ENCODE data around the gene APOBEC3F.

DNA sequence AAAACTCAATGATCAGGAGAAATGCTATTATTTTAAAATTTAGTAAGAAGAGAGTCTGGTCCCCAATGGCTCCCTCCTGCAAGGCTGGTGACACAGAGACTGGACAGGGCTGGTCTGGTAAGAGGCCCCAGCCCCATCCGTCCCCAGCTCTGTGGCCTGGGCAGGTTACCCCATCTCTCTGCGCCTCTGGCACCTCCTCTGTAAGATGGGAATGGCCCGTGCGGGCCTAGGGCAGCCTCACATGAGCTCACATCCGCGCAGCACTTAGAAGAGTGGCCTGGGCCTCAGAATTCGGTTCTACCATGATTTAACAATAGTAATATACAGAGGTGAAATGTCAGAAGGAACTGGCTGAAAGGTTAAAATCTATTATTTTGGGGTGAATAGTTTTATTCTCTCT lies 1.2 kb downstream of the APOBEC3F start:
- no peak for TF ChIP-seq ZFP3 (CRISPR knock-in tag; IDR thresholded peaks at IDR 0.05)
- TF ChIP-seq ZNF8 (CRISPR knock-in tag; IDR thresholded peaks at IDR 0.05) = no peak
- TF ChIP-seq, protein P1, sequence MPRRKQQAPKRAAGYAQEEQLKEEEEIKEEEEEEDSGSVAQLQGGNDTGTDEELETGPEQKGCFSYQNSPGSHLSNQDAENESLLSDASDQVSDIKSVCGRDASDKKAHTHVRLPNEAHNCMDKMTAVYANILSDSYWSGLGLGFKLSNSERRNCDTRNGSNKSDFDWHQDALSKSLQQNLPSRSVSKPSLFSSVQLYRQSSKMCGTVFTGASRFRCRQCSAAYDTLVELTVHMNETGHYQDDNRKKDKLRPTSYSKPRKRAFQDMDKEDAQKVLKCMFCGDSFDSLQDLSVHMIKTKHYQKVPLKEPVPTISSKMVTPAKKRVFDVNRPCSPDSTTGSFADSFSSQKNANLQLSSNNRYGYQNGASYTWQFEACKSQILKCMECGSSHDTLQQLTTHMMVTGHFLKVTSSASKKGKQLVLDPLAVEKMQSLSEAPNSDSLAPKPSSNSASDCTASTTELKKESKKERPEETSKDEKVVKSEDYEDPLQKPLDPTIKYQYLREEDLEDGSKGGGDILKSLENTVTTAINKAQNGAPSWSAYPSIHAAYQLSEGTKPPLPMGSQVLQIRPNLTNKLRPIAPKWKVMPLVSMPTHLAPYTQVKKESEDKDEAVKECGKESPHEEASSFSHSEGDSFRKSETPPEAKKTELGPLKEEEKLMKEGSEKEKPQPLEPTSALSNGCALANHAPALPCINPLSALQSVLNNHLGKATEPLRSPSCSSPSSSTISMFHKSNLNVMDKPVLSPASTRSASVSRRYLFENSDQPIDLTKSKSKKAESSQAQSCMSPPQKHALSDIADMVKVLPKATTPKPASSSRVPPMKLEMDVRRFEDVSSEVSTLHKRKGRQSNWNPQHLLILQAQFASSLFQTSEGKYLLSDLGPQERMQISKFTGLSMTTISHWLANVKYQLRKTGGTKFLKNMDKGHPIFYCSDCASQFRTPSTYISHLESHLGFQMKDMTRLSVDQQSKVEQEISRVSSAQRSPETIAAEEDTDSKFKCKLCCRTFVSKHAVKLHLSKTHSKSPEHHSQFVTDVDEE (CRISPR knock-in tag; IDR thresholded peaks at IDR 0.05) = no peak
- TF ChIP-seq, protein P2, sequence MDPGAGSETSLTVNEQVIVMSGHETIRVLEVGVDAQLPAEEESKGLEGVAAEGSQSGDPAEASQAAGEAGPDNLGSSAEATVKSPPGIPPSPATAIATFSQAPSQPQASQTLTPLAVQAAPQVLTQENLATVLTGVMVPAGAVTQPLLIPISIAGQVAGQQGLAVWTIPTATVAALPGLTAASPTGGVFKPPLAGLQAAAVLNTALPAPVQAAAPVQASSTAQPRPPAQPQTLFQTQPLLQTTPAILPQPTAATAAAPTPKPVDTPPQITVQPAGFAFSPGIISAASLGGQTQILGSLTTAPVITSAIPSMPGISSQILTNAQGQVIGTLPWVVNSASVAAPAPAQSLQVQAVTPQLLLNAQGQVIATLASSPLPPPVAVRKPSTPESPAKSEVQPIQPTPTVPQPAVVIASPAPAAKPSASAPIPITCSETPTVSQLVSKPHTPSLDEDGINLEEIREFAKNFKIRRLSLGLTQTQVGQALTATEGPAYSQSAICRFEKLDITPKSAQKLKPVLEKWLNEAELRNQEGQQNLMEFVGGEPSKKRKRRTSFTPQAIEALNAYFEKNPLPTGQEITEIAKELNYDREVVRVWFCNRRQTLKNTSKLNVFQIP (CRISPR knock-in tag; IDR thresholded peaks at IDR 0.05; ENCODE audit: borderline replicate concordance, low read depth) = no peak
- TF ChIP-seq ZNF565 (CRISPR knock-in tag; conservative IDR thresholded peaks at IDR 0.05; ENCODE audit: low read depth) = no peak
- no peak for TF ChIP-seq BACH2 (CRISPR knock-in tag; IDR thresholded peaks at IDR 0.05; ENCODE audit: borderline replicate concordance)
- TF ChIP-seq, protein P3, sequence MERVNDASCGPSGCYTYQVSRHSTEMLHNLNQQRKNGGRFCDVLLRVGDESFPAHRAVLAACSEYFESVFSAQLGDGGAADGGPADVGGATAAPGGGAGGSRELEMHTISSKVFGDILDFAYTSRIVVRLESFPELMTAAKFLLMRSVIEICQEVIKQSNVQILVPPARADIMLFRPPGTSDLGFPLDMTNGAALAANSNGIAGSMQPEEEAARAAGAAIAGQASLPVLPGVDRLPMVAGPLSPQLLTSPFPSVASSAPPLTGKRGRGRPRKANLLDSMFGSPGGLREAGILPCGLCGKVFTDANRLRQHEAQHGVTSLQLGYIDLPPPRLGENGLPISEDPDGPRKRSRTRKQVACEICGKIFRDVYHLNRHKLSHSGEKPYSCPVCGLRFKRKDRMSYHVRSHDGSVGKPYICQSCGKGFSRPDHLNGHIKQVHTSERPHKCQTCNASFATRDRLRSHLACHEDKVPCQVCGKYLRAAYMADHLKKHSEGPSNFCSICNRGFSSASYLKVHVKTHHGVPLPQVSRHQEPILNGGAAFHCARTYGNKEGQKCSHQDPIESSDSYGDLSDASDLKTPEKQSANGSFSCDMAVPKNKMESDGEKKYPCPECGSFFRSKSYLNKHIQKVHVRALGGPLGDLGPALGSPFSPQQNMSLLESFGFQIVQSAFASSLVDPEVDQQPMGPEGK (CRISPR knock-in tag; IDR thresholded peaks at IDR 0.05; ENCODE audit: borderline replicate concordance) = no peak
- no peak for TF ChIP-seq RARB (CRISPR knock-in tag; IDR thresholded peaks at IDR 0.05)
- TF ChIP-seq ESRRG (CRISPR knock-in tag; IDR thresholded peaks at IDR 0.05) = no peak
- no peak for TF ChIP-seq ARNTL (CRISPR knock-in tag; IDR thresholded peaks at IDR 0.05; ENCODE audit: borderline replicate concordance, low read depth)
- no peak for TF ChIP-seq OSR1 (CRISPR knock-in tag; IDR thresholded peaks at IDR 0.05)
- TF ChIP-seq ZNF70 (CRISPR knock-in tag; IDR thresholded peaks at IDR 0.05) = no peak
- no peak for TF ChIP-seq SNAI2 (CRISPR knock-in tag; IDR thresholded peaks at IDR 0.05)

All from SK-N-SH treated with all-trans-retinoic acid at 6 μM for 48 hours (cell line).